ENCODE results near the gene LEKR1.
"Not testable (repeated sequence)": the region's sequence is repeated elsewhere in the genome, so short reads cannot be mapped to it uniquely, and the experiment has no call there.

Gene LEKR1

GRCh38 chr3:156826144-156826895 lies at the start of gene LEKR1:
Gene LEKR1 (plus strand): TSS chr3:156826353. CDS start chr3:156829330, 2,977 bp downstream.
- DNase-seq (ENCODE audit: extremely low read depth in 1 of 2, low read depth in 1 of 2): peak; percentile 61 to 63

DNA sequence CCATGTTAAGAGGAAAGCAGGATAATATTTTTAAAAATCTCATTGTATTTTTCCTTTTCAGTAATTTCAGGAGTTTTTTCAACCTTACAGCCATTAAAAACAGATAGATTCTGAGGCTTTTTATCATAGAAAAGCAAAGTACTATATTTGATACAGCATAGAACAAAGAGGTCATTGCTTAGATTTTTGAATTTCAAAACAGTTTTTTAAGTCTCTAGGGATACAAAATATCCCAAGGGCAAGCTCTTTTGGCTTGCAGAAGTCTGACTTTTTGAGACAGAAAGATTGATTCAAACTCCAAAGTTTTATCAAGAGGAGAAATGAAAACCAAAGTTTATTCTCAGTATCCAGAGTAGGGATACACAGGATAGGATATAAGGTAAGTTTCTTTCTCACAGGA lies 49.3 kb upstream of the LEKR1 start:
- no peak for DNase-seq (ENCODE audit: extremely low read depth in 1 of 2, low read depth in 1 of 2)

GRCh38 chr3:156781310-156782230 lies 44.6 kb upstream of the LEKR1 start:
- DNase-seq (ENCODE audit: extremely low read depth in 1 of 2, low read depth in 1 of 2): no peak

DNA sequence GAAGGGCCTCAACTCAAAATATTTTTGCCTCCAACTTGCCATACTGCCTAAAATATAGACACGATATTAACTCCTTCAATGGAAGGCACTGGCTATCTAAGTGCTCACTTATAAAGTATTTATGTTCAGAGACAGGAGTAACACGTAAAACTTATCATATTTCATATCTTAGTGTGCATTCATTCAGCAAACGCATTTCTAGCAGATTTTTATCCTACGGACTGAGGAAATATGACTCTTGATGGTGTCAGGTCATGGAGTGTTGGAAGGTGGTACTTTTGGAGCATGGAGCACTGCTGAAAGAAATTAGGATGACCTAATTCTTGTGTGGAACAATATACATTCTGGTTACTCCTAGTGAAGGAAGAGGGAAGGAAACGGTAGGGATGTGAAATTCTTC lies 43.8 kb upstream of the LEKR1 start:
- DNase-seq (ENCODE audit: extremely low read depth in 1 of 2, low read depth in 1 of 2): no peak

DNA sequence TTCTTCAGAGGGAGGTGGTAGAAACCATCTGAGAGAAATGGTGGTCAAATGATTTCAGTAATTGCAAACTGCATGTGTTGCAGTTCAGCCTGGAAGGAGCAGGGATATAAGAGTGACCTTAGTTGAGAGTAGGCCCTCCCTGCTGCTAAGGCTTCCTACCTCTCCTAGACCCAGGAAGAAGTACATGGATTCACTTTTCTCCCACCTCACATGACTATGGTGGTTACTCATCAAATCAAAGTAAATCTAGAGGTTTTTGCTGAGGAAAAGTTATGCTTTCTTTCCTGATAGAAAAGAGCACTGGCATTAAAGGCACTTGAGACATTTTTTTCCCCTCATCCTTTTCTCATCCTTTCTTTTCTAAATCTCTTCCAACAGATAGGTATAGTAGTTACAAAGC lies 43.2 kb upstream of the LEKR1 start:
- DNase-seq (ENCODE audit: extremely low read depth in 1 of 2, low read depth in 1 of 2): no peak

DNA sequence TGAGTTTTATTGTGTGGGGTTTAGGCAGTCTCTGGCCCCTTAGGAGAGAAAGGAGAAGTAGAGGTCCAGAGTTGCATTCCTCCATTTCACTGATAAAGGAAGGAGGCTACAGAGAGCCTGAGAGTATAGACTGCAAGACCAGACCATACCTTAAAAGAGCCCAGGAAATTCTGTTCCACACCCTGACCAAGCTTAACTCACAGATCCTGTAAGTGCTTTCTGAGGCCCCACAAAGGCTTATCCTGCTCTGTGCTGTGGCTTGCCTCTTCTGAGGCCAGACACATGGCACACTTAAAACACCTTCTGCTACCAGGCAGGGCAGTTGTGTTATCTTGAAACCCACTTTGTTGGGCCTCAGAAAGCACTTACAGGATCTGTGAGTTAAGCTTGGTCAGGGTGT lies 39.2 kb upstream of the LEKR1 start:
- DNase-seq (ENCODE audit: extremely low read depth in 1 of 2, low read depth in 1 of 2): peak in 1 of 2 donors; percentile 19

DNA sequence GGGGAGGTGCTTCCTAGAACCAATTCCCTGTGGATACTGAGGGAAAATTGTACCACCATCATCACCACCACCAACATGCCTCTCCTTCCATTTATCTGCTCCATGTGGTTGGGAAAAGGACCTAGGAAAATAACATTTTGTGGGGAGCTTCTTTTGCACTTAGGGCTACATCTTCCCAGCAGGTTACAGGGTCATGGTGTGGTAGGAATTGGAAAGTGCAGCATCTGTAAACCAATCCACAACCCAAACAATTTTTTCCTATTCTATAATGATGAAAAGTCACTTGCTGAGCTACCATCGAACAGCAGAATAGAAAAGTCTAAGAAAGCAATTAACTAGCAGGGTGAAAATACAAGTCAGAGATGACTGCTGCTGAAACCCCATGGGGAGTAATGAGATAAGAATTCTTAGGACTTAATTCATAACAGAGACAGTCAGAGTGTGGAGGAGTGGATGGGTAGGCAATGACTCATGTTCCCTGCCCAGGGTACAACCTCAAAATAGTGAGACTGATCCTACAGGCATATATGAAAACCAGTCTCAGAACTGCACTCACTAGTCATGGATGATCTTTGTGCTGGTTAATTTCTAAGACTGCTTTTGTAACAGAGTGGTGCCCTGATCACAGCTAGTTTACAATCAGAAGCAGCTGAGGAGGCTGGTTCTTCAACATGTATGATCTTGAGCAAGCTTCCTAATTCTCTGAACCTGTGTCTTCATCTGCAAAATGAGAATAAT lies 38.1 kb upstream of the LEKR1 start:
- DNase-seq (ENCODE audit: extremely low read depth in 1 of 2, low read depth in 1 of 2): peak in 1 of 2 donors; percentile 43

- no peak for DNase-seq (ENCODE audit: extremely low read depth in 1 of 2, low read depth in 1 of 2)
Measured at GRCh38 chr3:156788846-156789245, 37.3 kb upstream of the LEKR1 start.

GRCh38 chr3:156790156-156790555 lies 36.0 kb upstream of the LEKR1 start:
- DNase-seq (ENCODE audit: extremely low read depth in 1 of 2, low read depth in 1 of 2): no peak

GRCh38 chr3:156792114-156792513 lies 34.0 kb upstream of the LEKR1 start:
- no peak for DNase-seq (ENCODE audit: extremely low read depth in 1 of 2, low read depth in 1 of 2)

- no peak for DNase-seq (ENCODE audit: extremely low read depth in 1 of 2, low read depth in 1 of 2)
Measured at GRCh38 chr3:156792536-156792935, 33.6 kb upstream of the LEKR1 start.

DNA sequence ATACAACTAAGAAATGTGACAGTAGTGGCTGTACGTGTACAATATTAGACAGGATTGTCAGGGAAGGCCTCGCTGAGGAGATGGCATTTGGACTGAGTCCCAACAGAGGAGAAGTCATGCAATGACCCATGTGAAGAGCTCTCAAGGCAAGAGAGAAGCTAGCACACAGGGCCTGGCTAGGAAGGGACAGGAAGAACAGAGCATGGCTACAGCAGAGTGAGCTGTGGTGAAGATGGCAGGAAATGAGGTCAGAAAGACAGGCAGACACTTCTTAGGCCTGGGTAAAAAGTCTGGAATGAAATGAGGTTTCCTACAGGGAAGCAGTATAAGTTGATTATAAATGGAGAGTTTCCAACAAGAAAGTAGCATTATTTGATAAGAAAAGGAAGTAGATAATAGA lies 33.2 kb upstream of the LEKR1 start:
- no peak for DNase-seq (ENCODE audit: extremely low read depth in 1 of 2, low read depth in 1 of 2)

- DNase-seq (ENCODE audit: extremely low read depth in 1 of 2, low read depth in 1 of 2): no peak
Measured at GRCh38 chr3:156793400-156793799, 32.8 kb upstream of the LEKR1 start.

DNA sequence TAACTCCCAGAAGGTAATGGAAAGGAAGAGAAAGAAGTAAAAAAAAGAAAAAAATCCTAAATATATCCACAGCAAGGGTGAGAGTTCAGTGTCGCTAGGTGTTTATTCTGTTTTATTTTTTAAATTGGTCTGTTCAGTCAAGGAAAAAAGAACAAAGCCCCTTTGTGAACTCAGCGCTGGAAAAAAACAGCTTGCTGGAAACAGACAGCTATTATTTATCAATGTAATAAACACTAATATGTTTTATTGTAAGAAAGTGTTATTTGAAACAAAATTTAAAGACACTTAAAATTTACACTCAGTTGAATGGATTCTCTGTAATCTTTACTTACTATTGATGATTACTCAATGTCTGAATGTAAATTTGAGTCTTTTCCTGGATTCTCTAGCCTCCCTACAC lies 32.3 kb upstream of the LEKR1 start:
- no peak for DNase-seq (ENCODE audit: extremely low read depth in 1 of 2, low read depth in 1 of 2)

GRCh38 chr3:156795890-156796481 lies 30.2 kb upstream of the LEKR1 start:
- no peak for DNase-seq (ENCODE audit: extremely low read depth in 1 of 2, low read depth in 1 of 2)

- DNase-seq (ENCODE audit: extremely low read depth in 1 of 2, low read depth in 1 of 2): no peak
Measured at GRCh38 chr3:156797368-156797767, 28.8 kb upstream of the LEKR1 start.

DNA sequence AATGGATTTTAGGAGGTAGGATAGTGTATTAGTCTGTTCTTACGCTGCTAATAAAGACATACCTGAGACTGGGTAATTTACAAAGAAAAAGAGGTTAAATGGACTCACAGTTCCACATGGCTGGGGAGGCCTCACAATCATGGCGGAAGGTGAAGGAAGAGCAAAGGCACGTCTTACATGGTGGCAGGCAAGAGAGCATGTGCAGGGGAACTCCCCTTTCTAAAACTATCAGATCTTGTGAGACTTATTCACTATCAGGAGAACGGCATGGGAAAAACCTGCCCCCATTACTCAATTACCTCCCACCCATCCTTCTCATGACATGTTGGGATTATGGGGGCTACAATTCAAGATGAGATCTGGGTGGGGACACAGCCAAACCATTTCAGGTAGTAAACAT lies 25.9 kb upstream of the LEKR1 start:
- DNase-seq (ENCODE audit: extremely low read depth in 1 of 2, low read depth in 1 of 2): not testable (repeated sequence)

- DNase-seq (ENCODE audit: extremely low read depth in 1 of 2, low read depth in 1 of 2): no peak
Measured at GRCh38 chr3:156801746-156802145, 24.4 kb upstream of the LEKR1 start.

- no peak for DNase-seq (ENCODE audit: extremely low read depth in 1 of 2, low read depth in 1 of 2)
Measured at GRCh38 chr3:156802821-156803606, 23.1 kb upstream of the LEKR1 start.

All from stimulated activated CD8-positive, alpha-beta memory T cell treated with anti-CD3 and anti-CD28 coated beads, Interleukin-7, amount 100 ng/mL, for 48 hours (primary cell).